ENCODE results near the gene STAC3.

Gene STAC3

DNA sequence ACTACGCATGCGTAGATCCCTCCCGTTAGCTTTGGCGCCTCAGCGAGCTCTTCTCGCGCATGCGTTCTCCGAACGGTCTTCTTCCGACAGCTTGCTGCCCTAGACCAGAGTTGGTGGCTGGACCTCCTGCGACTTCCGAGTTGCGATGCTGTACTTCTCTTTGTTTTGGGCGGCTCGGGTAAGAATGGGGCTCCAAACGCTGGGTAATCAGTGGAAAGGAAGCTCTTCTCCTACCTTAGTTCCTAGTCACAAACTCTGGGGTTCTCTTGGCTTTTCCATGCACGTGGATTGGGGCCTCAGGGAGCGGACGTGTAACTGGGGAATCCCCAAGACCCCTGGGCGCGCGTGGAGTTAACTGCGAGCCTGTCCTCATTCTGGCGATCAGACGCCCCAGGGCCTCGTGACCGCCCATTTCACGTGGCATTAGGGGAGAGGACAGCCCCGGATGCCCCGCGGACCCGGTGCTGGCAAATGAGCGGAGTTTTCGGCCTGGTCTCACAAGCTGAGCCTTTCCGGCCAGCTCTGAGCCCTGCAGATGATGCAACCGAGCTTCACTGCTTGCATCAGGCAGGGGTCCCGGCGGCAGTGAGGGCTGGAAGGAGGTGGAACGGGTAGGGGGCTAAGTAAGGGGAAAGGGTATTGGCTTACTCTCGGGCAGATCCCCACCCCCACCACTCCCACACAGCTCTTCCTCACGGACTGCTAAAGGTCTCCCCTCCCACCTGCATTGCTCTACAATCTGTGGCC, 21.2 kb downstream of the STAC3 start, which contains the start of gene SHMT2 (continued):
- TF ChIP-seq, protein P1, sequence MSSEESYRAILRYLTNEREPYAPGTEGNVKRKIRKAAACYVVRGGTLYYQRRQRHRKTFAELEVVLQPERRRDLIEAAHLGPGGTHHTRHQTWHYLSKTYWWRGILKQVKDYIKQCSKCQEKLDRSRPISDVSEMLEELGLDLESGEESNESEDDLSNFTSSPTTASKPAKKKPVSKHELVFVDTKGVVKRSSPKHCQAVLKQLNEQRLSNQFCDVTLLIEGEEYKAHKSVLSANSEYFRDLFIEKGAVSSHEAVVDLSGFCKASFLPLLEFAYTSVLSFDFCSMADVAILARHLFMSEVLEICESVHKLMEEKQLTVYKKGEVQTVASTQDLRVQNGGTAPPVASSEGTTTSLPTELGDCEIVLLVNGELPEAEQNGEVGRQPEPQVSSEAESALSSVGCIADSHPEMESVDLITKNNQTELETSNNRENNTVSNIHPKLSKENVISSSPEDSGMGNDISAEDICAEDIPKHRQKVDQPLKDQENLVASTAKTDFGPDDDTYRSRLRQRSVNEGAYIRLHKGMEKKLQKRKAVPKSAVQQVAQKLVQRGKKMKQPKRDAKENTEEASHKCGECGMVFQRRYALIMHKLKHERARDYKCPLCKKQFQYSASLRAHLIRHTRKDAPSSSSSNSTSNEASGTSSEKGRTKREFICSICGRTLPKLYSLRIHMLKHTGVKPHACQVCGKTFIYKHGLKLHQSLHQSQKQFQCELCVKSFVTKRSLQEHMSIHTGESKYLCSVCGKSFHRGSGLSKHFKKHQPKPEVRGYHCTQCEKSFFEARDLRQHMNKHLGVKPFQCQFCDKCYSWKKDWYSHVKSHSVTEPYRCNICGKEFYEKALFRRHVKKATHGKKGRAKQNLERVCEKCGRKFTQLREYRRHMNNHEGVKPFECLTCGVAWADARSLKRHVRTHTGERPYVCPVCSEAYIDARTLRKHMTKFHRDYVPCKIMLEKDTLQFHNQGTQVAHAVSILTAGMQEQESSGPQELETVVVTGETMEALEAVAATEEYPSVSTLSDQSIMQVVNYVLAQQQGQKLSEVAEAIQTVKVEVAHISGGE (tag by site-specific recombination; conservative IDR thresholded peaks at IDR 0.05; ENCODE audit: low read depth), result no peak; the same call in none of the 2 replicates
- TF ChIP-seq ZNF596 (tag by site-specific recombination; IDR thresholded peaks at IDR 0.05) (no peak), EGR2 (tag by site-specific recombination; IDR thresholded peaks at IDR 0.05; ENCODE audit: low read depth) (peak; percentile 97)
- TF ChIP-seq, protein P2, sequence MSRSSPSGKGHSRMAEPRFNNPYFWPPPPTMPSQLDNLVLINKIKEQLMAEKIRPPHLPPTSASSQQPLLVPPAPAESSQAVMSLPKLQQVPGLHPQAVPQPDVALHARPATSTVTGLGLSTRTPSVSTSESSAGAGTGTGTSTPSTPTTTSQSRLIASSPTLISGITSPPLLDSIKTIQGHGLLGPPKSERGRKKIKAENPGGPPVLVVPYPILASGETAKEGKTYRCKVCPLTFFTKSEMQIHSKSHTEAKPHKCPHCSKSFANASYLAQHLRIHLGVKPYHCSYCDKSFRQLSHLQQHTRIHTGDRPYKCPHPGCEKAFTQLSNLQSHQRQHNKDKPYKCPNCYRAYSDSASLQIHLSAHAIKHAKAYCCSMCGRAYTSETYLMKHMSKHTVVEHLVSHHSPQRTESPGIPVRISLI (tag by site-specific recombination; IDR thresholded peaks at IDR 0.05), result no peak
- TF ChIP-seq, protein P3, sequence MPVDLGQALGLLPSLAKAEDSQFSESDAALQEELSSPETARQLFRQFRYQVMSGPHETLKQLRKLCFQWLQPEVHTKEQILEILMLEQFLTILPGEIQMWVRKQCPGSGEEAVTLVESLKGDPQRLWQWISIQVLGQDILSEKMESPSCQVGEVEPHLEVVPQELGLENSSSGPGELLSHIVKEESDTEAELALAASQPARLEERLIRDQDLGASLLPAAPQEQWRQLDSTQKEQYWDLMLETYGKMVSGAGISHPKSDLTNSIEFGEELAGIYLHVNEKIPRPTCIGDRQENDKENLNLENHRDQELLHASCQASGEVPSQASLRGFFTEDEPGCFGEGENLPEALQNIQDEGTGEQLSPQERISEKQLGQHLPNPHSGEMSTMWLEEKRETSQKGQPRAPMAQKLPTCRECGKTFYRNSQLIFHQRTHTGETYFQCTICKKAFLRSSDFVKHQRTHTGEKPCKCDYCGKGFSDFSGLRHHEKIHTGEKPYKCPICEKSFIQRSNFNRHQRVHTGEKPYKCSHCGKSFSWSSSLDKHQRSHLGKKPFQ (tag by site-specific recombination; IDR thresholded peaks at IDR 0.05), result no peak

- H3K4me1 ChIP-seq (ENCODE audit: control insufficient read depth, insufficient read depth, low read length), result peaks cover 11% of the 10 kb centered on the region
- peaks cover 0 to 35% of the 10 kb centered on the region in 2 experiments; a peak in 1 of 3 replicates for H3K36me3 ChIP-seq (ENCODE audit: control insufficient read depth in 2 of 2, insufficient read depth in 1 of 2, low read length in 2 of 2)
- TF ChIP-seq ZNF488 (tag by site-specific recombination; IDR thresholded peaks at IDR 0.05) (no peak), ZNF776 (tag by site-specific recombination; IDR thresholded peaks at IDR 0.05; ENCODE audit: borderline replicate concordance) (no peak), ZNF76 (tag by site-specific recombination; IDR thresholded peaks at IDR 0.05; ENCODE audit: borderline replicate concordance, low read depth) (peak; percentile 84), ZNF366 (tag by site-specific recombination; conservative IDR thresholded peaks at IDR 0.05) (0 out of 2 replicates have a peak, but pooled peaks have one; percentile 26), ZFHX2 (tag by site-specific recombination; conservative IDR thresholded peaks at IDR 0.05) (0 out of 2 replicates have a peak, but pooled peaks have one; percentile 17), PRDM10 (tag by site-specific recombination; IDR thresholded peaks at IDR 0.05) (peak; percentile 80), ZNF561 (tag by site-specific recombination; IDR thresholded peaks at IDR 0.05; ENCODE audit: borderline replicate concordance) (0 out of 2 replicates have a peak, but pooled peaks have one; percentile 1)
- H3K4me3 ChIP-seq (ENCODE audit: low read depth, low read length), result no peak overlapping the region
- POLR2A ChIA-PET, result interaction anchor here (0.6 to 3.5 kb wide), 10 partner anchors 8 to 593 kb away, joined by 3 to 72 read pairs (median 7); partner anchors contain the start of genes DDIT3, GLI1, INHBE and NXPH4
- H3K9me3 ChIP-seq (ENCODE audit: control insufficient read depth, insufficient read depth, low read depth, low read length), result no peaks in the 10 kb centered on the region
- peak overlapping the region; percentile 87; the same call in 1 of the 2 replicates for H3K27ac ChIP-seq (ENCODE audit: extremely low read depth, low read depth, low read length)
- CTCF ChIA-PET, result interaction anchor here (0.5 to 23.3 kb wide), 12 partner anchors 11 to 507 kb away, joined by 3 to 628 read pairs (median 3); partner anchors contain the start of gene NXPH4
Measured at GRCh38 chr12:57229046-57229633, 21.8 kb downstream of the STAC3 start.

All from HEK293 (cell line).